Lower lobe of right lung (tissue), 2 donors: ENCODE data around the gene PICK1. TPM values are rescaled to one million over a fixed set of nuclear protein-coding genes. Genes with fewer than 3 reads are reported as not detected.
A peak's percentile ranks its signal among the peaks of the same experiment; 100 is the strongest.

Experiments used
- ATAC-seq, 2 donors: fragments of 200-7000 bp; cut with Tn5 transposase; one replicate each; pipeline ENCODE4 v1.9.1; 2020 to 2022; ENCODE audit warnings: mild to moderate bottlenecking in 2 of 2, moderate library complexity in 2 of 2
- DNase-seq: peaks from one replicate; pipeline ENCODE4 v3.0.0-alpha.2; 2020
- H3K27ac ChIP-seq: fragments of 200-600 bp; one replicate; pipeline ENCODE4 v1.8.0; 2022
- H3K27me3 ChIP-seq: fragments of 200-600 bp; one replicate; pipeline ENCODE4 v1.8.0; 2022; ENCODE audit warnings: low read depth
- H3K36me3 ChIP-seq: fragments of 200-600 bp; one replicate; pipeline ENCODE4 v1.8.0; 2022; ENCODE audit warnings: mild to moderate bottlenecking
- H3K4me1 ChIP-seq: fragments of 200-600 bp; one replicate; pipeline ENCODE4 v1.8.0; 2022
- H3K4me3 ChIP-seq: fragments of 200-600 bp; one replicate; pipeline ENCODE4 v1.8.0; 2022; ENCODE audit warnings: mild to moderate bottlenecking
- H3K9me3 ChIP-seq: fragments of 200-600 bp; one replicate; pipeline ENCODE4 v1.8.0; 2022
- intact Hi-C: fragments of 100-400 bp; cut with DNase I; formaldehyde crosslinking; loops from one replicate; pipeline ENCODE4 v1.11.0; 2022
- total RNA-seq: library from RNA; stranded (reverse); fragmentation: NEBNext Ultra II Directional; extraction: Animal tissue kit (Norgen Biotek cat#: 25700); gene quantifications from one replicate; pipeline ENCODE4 v1.2.1, GENCODE V29; 2021
- TF ChIP-seq, protein P1 (sequence below): fragments of 200-600 bp; IDR thresholded peaks from one replicate; pipeline ENCODE4 v1.8.0; 2022; ENCODE audit warnings: antibody characterized with exemption, mild to moderate bottlenecking
- donor health status: DM: no; HTN: yes; CAD: no; lungs with severe emphysema.

The PICK1 gene
- total RNA-seq, 1 donor from 2014 or later, result 35.4 TPM

DNA sequence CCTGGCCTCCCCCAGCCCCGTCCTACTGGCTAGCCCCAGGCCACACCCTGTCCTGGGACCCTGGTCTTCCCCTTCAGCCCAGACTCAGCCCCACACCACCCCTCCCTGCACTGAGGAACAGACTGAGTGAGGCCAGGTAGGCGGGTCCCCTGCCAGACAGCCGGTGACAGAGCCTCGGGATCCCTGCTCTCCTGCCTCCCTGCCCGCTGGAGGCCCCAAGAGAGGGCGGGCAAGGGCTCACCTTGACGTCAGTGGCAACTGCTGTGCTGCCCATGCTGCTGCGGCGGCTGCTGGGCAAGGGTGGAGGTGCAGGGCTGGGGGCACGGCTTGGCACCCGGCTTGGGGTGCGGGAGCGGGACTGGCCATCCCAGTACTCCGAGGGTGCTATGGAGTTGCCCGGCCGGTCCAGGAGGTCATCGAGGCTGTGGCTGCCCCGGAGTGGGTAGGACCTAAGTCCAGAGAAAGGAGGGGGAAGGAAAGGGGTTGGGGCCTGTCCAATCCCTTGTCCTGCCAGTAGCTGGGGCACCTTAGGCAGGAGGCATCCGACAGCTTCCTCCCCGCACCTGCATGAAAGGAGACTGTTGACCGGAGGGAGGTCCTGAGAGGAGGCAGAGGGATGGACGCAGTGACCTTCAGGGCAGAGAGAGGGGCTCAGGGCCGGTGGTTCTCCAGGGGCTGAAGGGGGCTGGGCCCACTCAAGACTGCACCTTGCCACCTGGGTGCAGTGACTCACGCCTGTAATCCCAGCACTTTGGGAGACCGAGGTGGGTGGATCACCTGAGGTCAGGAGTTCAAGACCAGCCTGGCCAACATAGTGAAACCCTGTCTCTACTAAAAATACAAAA is 29.0 kb downstream of the PICK1 start:
- TF ChIP-seq, protein P1, sequence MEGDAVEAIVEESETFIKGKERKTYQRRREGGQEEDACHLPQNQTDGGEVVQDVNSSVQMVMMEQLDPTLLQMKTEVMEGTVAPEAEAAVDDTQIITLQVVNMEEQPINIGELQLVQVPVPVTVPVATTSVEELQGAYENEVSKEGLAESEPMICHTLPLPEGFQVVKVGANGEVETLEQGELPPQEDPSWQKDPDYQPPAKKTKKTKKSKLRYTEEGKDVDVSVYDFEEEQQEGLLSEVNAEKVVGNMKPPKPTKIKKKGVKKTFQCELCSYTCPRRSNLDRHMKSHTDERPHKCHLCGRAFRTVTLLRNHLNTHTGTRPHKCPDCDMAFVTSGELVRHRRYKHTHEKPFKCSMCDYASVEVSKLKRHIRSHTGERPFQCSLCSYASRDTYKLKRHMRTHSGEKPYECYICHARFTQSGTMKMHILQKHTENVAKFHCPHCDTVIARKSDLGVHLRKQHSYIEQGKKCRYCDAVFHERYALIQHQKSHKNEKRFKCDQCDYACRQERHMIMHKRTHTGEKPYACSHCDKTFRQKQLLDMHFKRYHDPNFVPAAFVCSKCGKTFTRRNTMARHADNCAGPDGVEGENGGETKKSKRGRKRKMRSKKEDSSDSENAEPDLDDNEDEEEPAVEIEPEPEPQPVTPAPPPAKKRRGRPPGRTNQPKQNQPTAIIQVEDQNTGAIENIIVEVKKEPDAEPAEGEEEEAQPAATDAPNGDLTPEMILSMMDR, result no peak
- Histone ChIP-seq H3K4me3 (no peak overlapping the region), H3K27ac (no peak overlapping the region), H3K36me3 (no peaks in the 10 kb centered on the region), H3K27me3 (peaks cover 30% of the 10 kb centered on the region), H3K4me1 (peaks cover 15% of the 10 kb centered on the region), H3K9me3 (no peaks in the 10 kb centered on the region)
- intact Hi-C loops, result no loop called here
- DNase-seq (peak; percentile 37), ATAC-seq (no peak)

DNA sequence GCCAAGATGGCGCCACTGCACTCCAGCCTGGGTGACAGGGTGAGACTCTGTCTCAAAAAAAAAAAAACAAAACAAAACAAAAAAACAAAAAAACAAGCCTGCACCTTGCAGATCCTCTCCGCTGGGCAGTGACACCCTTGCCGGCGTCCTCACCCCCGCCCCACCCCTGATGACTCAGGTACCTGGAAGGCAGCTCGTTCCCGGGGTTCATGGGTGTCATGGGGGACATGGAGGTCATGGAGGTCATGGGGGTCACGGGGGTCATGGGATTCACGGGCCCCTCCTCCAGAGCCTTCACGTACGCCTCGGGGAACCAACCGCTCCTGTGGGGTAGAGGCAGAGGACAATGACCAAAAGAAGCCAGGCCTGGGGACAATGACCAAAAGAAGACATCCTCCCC is 29.7 kb downstream of the PICK1 start:
- Histone ChIP-seq H3K9me3 (no peaks in the 10 kb centered on the region), H3K27me3 (peaks cover 24% of the 10 kb centered on the region), H3K27ac (no peak overlapping the region), H3K36me3 (no peaks in the 10 kb centered on the region), H3K4me1 (peaks cover 10% of the 10 kb centered on the region), H3K4me3 (no peak overlapping the region)
- ATAC-seq (no peak), DNase-seq (peak; percentile 42)
- TF ChIP-seq, protein P1, result no peak
- intact Hi-C loops, result no loop called here

DNA sequence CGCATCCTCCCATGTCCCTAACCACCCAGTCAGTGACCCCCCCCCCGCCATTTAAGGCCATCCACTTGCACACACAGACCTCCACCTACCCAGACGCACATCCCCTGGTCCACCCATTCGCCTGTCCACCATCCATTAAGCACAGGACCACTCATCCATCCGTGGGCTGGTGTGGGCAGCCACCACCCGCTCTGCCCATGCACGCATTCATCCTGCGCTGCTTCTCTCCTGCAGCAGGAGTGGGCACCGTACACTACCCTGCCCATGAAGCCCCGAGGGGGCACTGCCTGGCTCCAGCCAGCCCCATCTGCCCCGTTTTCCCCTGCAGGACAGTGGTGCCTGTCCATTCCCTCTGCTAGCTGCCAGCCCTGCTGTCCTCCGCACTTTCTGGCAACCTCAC is 30.7 kb downstream of the PICK1 start:
- H3K27me3 ChIP-seq, result peaks cover 15% of the 10 kb centered on the region
- peak; percentile 32 for DNase-seq
- H3K27ac ChIP-seq, result no peak overlapping the region
- H3K36me3 ChIP-seq, result no peaks in the 10 kb centered on the region
- TF ChIP-seq, protein P1, result no peak
- no peak for ATAC-seq
- H3K4me3 ChIP-seq, result no peak overlapping the region
- H3K9me3 ChIP-seq, result no peaks in the 10 kb centered on the region
- H3K4me1 ChIP-seq, result peaks cover under 1% of the 10 kb centered on the region
- intact Hi-C loops, result no loop called here

DNA sequence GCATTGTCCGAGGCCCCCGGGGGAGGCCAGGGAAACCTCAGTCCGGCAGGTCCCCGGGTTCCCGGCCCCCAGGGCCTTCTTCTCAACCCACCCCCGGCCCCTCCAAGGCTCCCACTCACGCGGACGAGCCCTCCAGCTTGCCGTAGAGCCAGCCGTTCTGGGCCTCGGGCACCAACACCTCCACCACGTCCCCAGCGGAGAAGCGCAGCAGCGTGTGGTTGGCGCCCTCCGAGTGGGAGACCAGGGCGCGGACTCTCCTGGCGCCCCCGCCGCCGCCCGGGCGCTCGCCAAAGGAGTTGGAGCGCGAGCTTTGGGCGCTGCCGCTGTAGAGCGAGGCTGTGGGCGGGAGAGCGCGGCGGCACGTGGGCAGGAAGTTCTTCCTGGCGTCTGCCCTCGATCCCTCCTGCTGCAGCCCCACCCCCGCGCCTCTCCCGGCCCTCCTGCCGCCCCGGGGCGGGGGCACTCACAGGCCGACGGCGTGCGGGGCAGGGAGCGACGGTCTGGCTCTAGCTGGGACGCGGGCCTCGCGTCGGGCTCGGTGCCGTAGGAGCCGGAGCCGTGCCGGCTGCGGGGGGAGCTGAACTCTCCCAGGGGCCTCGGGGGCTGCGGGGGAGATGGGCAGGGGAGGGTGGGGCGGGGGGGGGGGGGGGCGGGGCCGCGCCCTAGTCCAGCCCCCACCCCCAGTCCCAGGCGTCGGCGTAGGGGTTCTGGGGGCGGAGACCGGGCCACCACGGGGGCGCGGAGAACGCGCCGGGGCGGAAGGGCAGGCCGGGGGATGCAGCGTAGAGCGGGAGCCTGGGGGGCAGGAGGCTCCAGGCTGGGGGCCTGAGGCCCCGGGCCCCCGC is 31.6 kb downstream of the PICK1 start:
- H3K4me1 ChIP-seq, result no peaks in the 10 kb centered on the region
- H3K36me3 ChIP-seq, result no peaks in the 10 kb centered on the region
- H3K27me3 ChIP-seq, result peaks cover 7% of the 10 kb centered on the region
- intact Hi-C loops, result no loop called here
- peak in 1 of 2 donors; percentile 12 for ATAC-seq
- TF ChIP-seq, protein P1, result no peak
- no peaks in the 10 kb centered on the region for H3K9me3 ChIP-seq
- peak overlapping the region; percentile 27 for H3K4me3 ChIP-seq
- no peak for DNase-seq
- no peak overlapping the region for H3K27ac ChIP-seq

DNA sequence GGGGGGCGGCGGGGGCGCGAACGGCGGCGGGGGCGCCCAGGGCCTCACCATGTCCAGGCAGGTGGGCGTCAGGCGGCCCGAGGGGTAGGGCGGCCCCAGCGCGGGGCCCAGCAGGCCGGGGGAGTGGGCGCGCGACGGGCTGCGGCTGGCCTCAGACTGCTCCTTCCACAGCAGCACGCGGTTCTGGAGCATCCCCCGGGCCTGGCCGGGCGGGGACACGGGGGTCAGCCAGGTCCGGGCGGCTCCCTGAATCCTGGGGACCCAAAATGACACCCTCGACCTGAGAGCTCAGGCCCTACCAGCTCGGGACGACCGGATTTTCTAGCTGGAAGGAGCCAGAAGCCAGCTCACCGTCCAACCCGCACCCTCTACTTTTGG is 32.3 kb downstream of the PICK1 start:
- H3K4me3 ChIP-seq, result no peak overlapping the region
- no peaks in the 10 kb centered on the region for H3K4me1 ChIP-seq
- ATAC-seq (peak in 1 of 2 donors; percentile 5), DNase-seq (no peak)
- intact Hi-C loops, result no loop called here
- H3K27me3 ChIP-seq, result peaks cover 7% of the 10 kb centered on the region
- no peaks in the 10 kb centered on the region for H3K36me3 ChIP-seq
- no peak overlapping the region for H3K27ac ChIP-seq
- TF ChIP-seq, protein P1, result no peak
- H3K9me3 ChIP-seq, result no peaks in the 10 kb centered on the region
